Thyroid gland (tissue), 4 donors: Measurements from ENCODE around the gene ST7.

Source experiments
- CTCF ChIP-seq, 6 experiments: fragments of 200-600 bp in 3 of 6; fragments of 450-650 bp in 3 of 6; sonication (generic) in 3 of 6; IDR thresholded peaks; one replicate each; pipeline ENCODE4 v1.5.1; 2016 to 2019; ENCODE audit warnings: antibody characterized with exemption in 6 of 6, mild to moderate bottlenecking in 2 of 6, inconsistent platforms in 1 of 6, moderate library complexity in 1 of 6
- POLR2A ChIP-seq, 2 donors: fragments of 450-650 bp; IDR thresholded peaks; one replicate each; pipeline ENCODE4 v1.6.1; 2017; ENCODE audit warnings: antibody characterized with exemption in 2 of 2, mild to moderate bottlenecking in 2 of 2, moderate library complexity in 1 of 2

- TF ChIP-seq CTCF (IDR thresholded peaks at IDR 0.05): no peak
- TF ChIP-seq POLR2A (IDR thresholded peaks at IDR 0.05): no peak
These were observed 165.4 kb downstream of the ST7 start for GRCh38 chr7:117118579-117119180.
